WTC11 (cell line): ENCODE data around the gene OVOL2. TPM values are rescaled to one million over a fixed set of nuclear protein-coding genes. Genes with fewer than 3 reads are reported as not detected.

Experiments
- ATAC-seq: fragments of 200-7000 bp; cut with Tn5 transposase; 2 replicates; pipeline ENCODE4 v1.10.0; 2021; ENCODE audit warnings: mild to moderate bottlenecking, moderate library complexity
- CTCF ChIA-PET: fragments of 300-600 bp; sonication (Branson Sonifier 250); formaldehyde crosslinking; loops from one replicate; lab custom pipeline; 2021; ENCODE audit warnings: antibody characterized with exemption; lab: Charles Lee
- POLR2A ChIA-PET: fragments of 350-600 bp; sonication (Branson Sonifier 250); formaldehyde crosslinking; loops from one replicate; lab custom pipeline; 2021; ENCODE audit warnings: antibody characterized with exemption; lab: Charles Lee
- DNase-seq: peaks from one replicate; pipeline ENCODE4 v3.0.0; 2021; ENCODE audit warnings: low spot score
- H3K27ac Mint-ChIP-seq: 2 replicates; pipeline ENCODE4 v1.8.0; 2021; ENCODE audit warnings: mixed read lengths
- H3K27me3 Mint-ChIP-seq: 2 replicates; pipeline ENCODE4 v1.8.0; 2021; ENCODE audit warnings: low read depth, mild to moderate bottlenecking, moderate library complexity, mixed read lengths
- H3K36me3 Mint-ChIP-seq: 2 replicates; pipeline ENCODE4 v1.8.0; 2021; ENCODE audit warnings: mixed read lengths
- H3K4me1 Mint-ChIP-seq: 2 replicates; pipeline ENCODE4 v1.8.0; 2022; ENCODE audit warnings: mixed read lengths
- H3K4me3 Mint-ChIP-seq: 2 replicates; pipeline ENCODE4 v1.8.0; 2021; ENCODE audit warnings: mild to moderate bottlenecking, moderate library complexity, mixed read lengths
- H3K9me3 Mint-ChIP-seq: 2 replicates; pipeline ENCODE4 v1.8.0; 2021; ENCODE audit warnings: mixed read lengths
- AFF4 ChIP-seq: sonication (generic); formaldehyde crosslinking; IDR thresholded peaks from 2 replicates; pipeline ENCODE4 v1.8.1; 2023; ENCODE audit warnings: mild to moderate bottlenecking, missing genetic modification reagents, borderline replicate concordance
- ATF1 ChIP-seq: sonication (generic); formaldehyde crosslinking; IDR thresholded peaks from 2 replicates; pipeline ENCODE4 v1.8.1; 2023; ENCODE audit warnings: mild to moderate bottlenecking, moderate library complexity, missing genetic modification reagents
- CREB1 ChIP-seq: sonication (generic); formaldehyde crosslinking; IDR thresholded peaks from 2 replicates; pipeline ENCODE4 v1.8.0; 2023; ENCODE audit warnings: mild to moderate bottlenecking, missing genetic modification reagents
- CREM ChIP-seq: sonication (generic); formaldehyde crosslinking; IDR thresholded peaks from 2 replicates; pipeline ENCODE4 v1.8.1; 2022; ENCODE audit warnings: mild to moderate bottlenecking, missing genetic modification reagents, moderate library complexity
- CTCF ChIP-seq: fragments of 200-600 bp; IDR thresholded peaks from 2 replicates; pipeline ENCODE4 v1.8.0; 2022; ENCODE audit warnings: antibody characterized with exemption
- EMX1 ChIP-seq: fragments of 250-450 bp; sonication (Bioruptor Pico); IDR thresholded peaks from 2 replicates; pipeline ENCODE4 v1.8.0; 2021; ENCODE audit warnings: mild to moderate bottlenecking
- ERG ChIP-seq: fragments of 250-450 bp; sonication (Bioruptor Pico); IDR thresholded peaks from 2 replicates; pipeline ENCODE4 v1.8.0; 2021; ENCODE audit warnings: mild to moderate bottlenecking
- JUN ChIP-seq: sonication (generic); formaldehyde crosslinking; IDR thresholded peaks from 2 replicates; pipeline ENCODE4 v1.8.0; 2023; ENCODE audit warnings: mild to moderate bottlenecking, missing genetic modification reagents
- MAX ChIP-seq: sonication (generic); formaldehyde crosslinking; IDR thresholded peaks from 2 replicates; pipeline ENCODE4 v1.8.0; 2022; ENCODE audit warnings: mild to moderate bottlenecking, missing genetic modification reagents
- NR1H2 ChIP-seq: sonication (generic); formaldehyde crosslinking; IDR thresholded peaks from 2 replicates; pipeline ENCODE4 v1.9.0; 2021; ENCODE audit warnings: mild to moderate bottlenecking, moderate library complexity, missing genetic modification reagents
- PRRX2 ChIP-seq: fragments of 250-450 bp; sonication (Bioruptor Pico); IDR thresholded peaks from 2 replicates; pipeline ENCODE4 v1.8.0; 2021; ENCODE audit warnings: mild to moderate bottlenecking
- RORB ChIP-seq: fragments of 250-450 bp; sonication (Bioruptor Pico); IDR thresholded peaks from 2 replicates; pipeline ENCODE4 v1.9.0; 2021; ENCODE audit warnings: mild to moderate bottlenecking
- SOX15 ChIP-seq: fragments of 250-450 bp; sonication (Bioruptor Pico); IDR thresholded peaks from 2 replicates; pipeline ENCODE4 v1.9.0; 2021; ENCODE audit warnings: mild to moderate bottlenecking
- ZMAT4 ChIP-seq: fragments of 250-450 bp; sonication (Bioruptor Pico); IDR thresholded peaks from 2 replicates; pipeline ENCODE4 v1.9.0; 2021; ENCODE audit warnings: mild to moderate bottlenecking
- ZNF263 ChIP-seq: sonication (generic); formaldehyde crosslinking; IDR thresholded peaks from 2 replicates; pipeline ENCODE4 v1.8.1; 2022; ENCODE audit warnings: low read depth, mild to moderate bottlenecking, moderate library complexity, missing genetic modification reagents
- ZNF396 ChIP-seq: fragments of 250-450 bp; sonication (Bioruptor Pico); IDR thresholded peaks from 2 replicates; pipeline ENCODE4 v1.8.0; 2021; ENCODE audit warnings: mild to moderate bottlenecking, moderate library complexity, borderline replicate concordance
- ZNF423 ChIP-seq: fragments of 250-450 bp; sonication (Bioruptor Pico); IDR thresholded peaks from 2 replicates; pipeline ENCODE4 v2.1.2; 2022; ENCODE audit warnings: mild to moderate bottlenecking, moderate library complexity
- ZNF425 ChIP-seq: fragments of 250-450 bp; sonication (Bioruptor Pico); conservative IDR thresholded peaks from 2 replicates; pipeline ENCODE4 v1.9.0; 2021; ENCODE audit warnings: mild to moderate bottlenecking
- total RNA-seq: library from RNA; stranded (reverse); gene quantifications from 3 replicates; pipeline ENCODE4 v1.2.3, GENCODE V29; 2021

OVOL2 gene
- total RNA-seq, 1 experiment from 2014 or later = 9.8 TPM

- TF ChIP-seq AFF4 (CRISPR knock-in tag) = no peak
- TF ChIP-seq ZNF425 (CRISPR knock-in tag) = no peak
Observed at GRCh38 chr20:18005990-18006364, 51.7 kb downstream of the OVOL2 start (continued).

- DNase-seq (peak; percentile 28), ATAC-seq (peak; percentile 82)
- Mint-ChIP-seq H3K9me3 (no peaks in the 10 kb centered on the region), H3K27me3 (no peaks in the 10 kb centered on the region), H3K4me1 (peaks cover 23% of the 10 kb centered on the region), H3K27ac (peak overlapping the region; percentile 82), H3K4me3 (no peak overlapping the region), H3K36me3 (peaks cover 3% of the 10 kb centered on the region; the same call in 1 of the 2 replicates)
- CTCF ChIA-PET = interaction anchor here (0.5 to 1.6 kb wide), 3 partner anchors 14 to 270 kb away, joined by 3 to 5 read pairs (median 4); no protein-coding TSS in a partner anchor
- TF ChIP-seq ZNF423 (CRISPR knock-in tag) (peak; percentile 72; the same call in 1 of the 2 replicates), ERG (no peak)
- POLR2A ChIA-PET = no interaction called here
Observed at GRCh38 chr20:18005170-18005989, 52.3 kb downstream of the OVOL2 start.

- ChIA-PET CTCF (interaction anchor here (1.3 to 1.6 kb wide), 2 partner anchors 15 to 271 kb away, joined by 3 to 5 read pairs; no protein-coding TSS in a partner anchor), POLR2A (no interaction called here)
- Mint-ChIP-seq H3K4me1 (peaks cover 23% of the 10 kb centered on the region), H3K36me3 (peaks cover 3% of the 10 kb centered on the region; the same call in 1 of the 2 replicates), H3K27ac (no peak overlapping the region), H3K9me3 (no peaks in the 10 kb centered on the region), H3K27me3 (no peaks in the 10 kb centered on the region), H3K4me3 (no peak overlapping the region)
- TF ChIP-seq ATF1 (CRISPR knock-in tag) (no peak), CTCF (no peak), SOX15 (CRISPR knock-in tag) (no peak)
- ATAC-seq = no peak
- DNase-seq = no peak
Observed at GRCh38 chr20:18004384-18005031, 53.2 kb downstream of the OVOL2 start.

- DNase-seq = no peak
- no peak overlapping the region for H3K4me3 Mint-ChIP-seq
- no peaks in the 10 kb centered on the region for H3K9me3 Mint-ChIP-seq
- ChIA-PET POLR2A (no interaction called here), CTCF (interaction anchor here (1.3 kb wide), 1 partner anchor 16 kb away, joined by 3 read pairs; no protein-coding TSS in a partner anchor)
- ATAC-seq = no peak
- H3K27ac Mint-ChIP-seq = no peak overlapping the region
- peaks cover 23% of the 10 kb centered on the region for H3K4me1 Mint-ChIP-seq
- H3K27me3 Mint-ChIP-seq = no peaks in the 10 kb centered on the region
- H3K36me3 Mint-ChIP-seq = peaks cover under 1% of the 10 kb centered on the region; the same call in 1 of the 2 replicates
- no peak for TF ChIP-seq ZNF263 (CRISPR knock-in tag)
- no peak for TF ChIP-seq CREM (CRISPR knock-in tag)
- TF ChIP-seq ZMAT4 (CRISPR knock-in tag) = no peak
- no peak for TF ChIP-seq JUN (CRISPR knock-in tag)
- TF ChIP-seq CREB1 (CRISPR knock-in tag) = no peak
- TF ChIP-seq NR1H2 (CRISPR knock-in tag) = no peak
- no peak for TF ChIP-seq EMX1 (CRISPR knock-in tag)
- TF ChIP-seq ZNF396 (CRISPR knock-in tag) = no peak
- no peak for TF ChIP-seq PRRX2
- TF ChIP-seq RORB (CRISPR knock-in tag) = no peak
- no peak for TF ChIP-seq MAX (CRISPR knock-in tag)
Observed at GRCh38 chr20:18003897-18004296, 53.8 kb downstream of the OVOL2 start.
